Astrocyte of the cerebellum (primary cell): ENCODE measurements around the gene CYP4A11.
"Not testable (repeated sequence)": the region's sequence is repeated elsewhere in the genome, so short reads cannot be mapped to it uniquely, and the experiment has no call there.

ENCODE experiments used
- DNase-seq: peaks from one replicate; pipeline ENCODE4 v3.0.0-alpha.2; 2011; ENCODE audit warnings: low read depth
- H3K4me3 ChIP-seq: 2 replicates; pipeline ENCODE4 v1.5.1; 2011; ENCODE audit warnings: mild to moderate bottlenecking, low read depth, low read length, moderate library complexity
- in situ Hi-C: cut with HindIII; loops from 2 replicates; pipeline ENCODE4 v1.10.0; 2017; ENCODE audit warnings: low sequenced_read_pairs
- TF ChIP-seq, protein P1 (sequence below): IDR thresholded peaks from 2 replicates; pipeline ENCODE4 v1.5.1; 2012; ENCODE audit warnings: low read length, low read depth, moderate library complexity, mild to moderate bottlenecking; ENCODE audit errors: missing control alignments

CYP4A11 gene

DNA sequence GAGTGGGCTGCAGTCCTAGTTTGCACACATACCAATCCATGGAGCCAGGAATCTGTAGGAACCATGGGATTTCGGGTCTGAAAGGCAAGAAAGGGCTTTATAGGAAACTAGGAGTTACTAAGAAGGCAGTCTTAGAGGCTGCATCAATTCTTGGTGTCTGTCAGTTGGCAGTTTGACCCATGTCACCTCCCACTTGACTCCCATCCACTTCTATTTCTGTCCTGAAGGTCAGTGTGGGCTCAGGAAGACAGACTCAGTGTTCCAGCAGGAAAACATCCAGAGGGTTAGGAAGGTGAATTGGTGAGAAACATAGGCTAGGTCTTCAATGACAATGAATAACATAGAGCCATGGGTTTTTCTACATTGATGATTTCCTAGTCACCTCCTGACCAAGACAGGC, 4.0 kb downstream of the CYP4A11 start:
- TF ChIP-seq, protein P1, sequence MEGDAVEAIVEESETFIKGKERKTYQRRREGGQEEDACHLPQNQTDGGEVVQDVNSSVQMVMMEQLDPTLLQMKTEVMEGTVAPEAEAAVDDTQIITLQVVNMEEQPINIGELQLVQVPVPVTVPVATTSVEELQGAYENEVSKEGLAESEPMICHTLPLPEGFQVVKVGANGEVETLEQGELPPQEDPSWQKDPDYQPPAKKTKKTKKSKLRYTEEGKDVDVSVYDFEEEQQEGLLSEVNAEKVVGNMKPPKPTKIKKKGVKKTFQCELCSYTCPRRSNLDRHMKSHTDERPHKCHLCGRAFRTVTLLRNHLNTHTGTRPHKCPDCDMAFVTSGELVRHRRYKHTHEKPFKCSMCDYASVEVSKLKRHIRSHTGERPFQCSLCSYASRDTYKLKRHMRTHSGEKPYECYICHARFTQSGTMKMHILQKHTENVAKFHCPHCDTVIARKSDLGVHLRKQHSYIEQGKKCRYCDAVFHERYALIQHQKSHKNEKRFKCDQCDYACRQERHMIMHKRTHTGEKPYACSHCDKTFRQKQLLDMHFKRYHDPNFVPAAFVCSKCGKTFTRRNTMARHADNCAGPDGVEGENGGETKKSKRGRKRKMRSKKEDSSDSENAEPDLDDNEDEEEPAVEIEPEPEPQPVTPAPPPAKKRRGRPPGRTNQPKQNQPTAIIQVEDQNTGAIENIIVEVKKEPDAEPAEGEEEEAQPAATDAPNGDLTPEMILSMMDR, result no peak
- in situ Hi-C loops, result no loop called here
- no peak overlapping the region for H3K4me3 ChIP-seq
- DNase-seq, result no peak

DNA sequence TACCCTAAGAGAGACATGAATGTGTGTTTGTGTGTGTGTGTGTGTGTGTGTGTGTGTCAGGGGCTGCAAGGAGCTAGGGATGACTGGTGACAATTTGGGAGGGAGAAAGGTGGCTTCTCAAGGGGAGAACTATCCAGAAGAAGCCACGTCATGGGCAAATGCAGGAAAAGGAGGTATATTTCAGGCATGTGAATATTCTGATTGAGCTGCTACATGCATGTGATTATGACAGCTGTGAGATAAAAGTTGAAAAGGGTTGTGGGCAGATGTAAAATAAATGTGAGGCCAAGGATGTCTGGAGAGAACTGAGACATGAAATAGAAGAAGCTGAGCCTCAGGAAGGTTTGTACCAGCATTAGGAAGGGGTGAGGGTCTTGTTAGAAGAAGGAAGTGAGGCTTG, 4.5 kb downstream of the CYP4A11 start:
- H3K4me3 ChIP-seq, result no peak overlapping the region
- in situ Hi-C loops, result no loop called here
- TF ChIP-seq, protein P1, result no peak
- no peak for DNase-seq

DNA sequence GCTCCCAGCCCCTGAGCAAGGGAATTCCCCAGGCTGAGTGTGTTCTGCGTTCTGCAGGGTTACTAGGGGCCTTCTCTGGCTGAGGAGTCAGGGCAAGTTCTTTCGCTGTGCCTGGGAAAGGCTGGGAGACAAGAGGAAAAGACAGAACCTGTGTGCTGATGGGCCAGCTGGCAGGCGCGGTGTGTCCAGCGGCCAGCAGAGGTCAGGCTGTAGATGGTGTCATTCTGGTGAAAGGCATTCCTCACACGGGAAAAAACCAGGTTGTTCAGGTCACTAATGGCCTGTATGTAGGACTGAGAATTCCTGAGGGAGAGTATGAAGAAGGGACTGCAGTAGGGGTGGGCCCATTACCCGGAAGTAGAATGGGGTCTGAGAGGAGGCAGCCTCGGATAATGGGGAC, 6.4 kb downstream of the CYP4A11 start:
- H3K4me3 ChIP-seq, in situ Hi-C loops, DNase-seq: not testable (repeated sequence)
- TF ChIP-seq, protein P1, result peak; percentile 48

DNA sequence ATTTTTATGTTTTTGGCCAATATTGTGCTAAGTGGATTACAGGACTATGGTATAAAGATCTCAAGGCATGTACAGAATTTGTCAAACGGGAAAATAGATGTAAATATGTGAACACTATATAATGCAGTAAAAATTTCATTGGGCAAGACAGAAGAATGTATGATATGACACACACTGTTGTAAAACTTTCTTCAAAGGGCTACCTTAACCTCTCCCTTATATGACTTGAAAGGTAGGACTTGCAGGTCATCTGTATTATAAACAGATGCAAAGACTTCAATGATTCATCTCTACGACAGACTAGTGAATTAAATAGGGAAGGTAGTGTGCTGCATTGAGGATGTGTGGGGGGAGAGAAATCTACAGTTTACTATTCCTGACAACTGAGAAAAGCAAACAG, 9.3 kb downstream of the CYP4A11 start:
- DNase-seq, in situ Hi-C loops, H3K4me3 ChIP-seq: not testable (repeated sequence)

DNA sequence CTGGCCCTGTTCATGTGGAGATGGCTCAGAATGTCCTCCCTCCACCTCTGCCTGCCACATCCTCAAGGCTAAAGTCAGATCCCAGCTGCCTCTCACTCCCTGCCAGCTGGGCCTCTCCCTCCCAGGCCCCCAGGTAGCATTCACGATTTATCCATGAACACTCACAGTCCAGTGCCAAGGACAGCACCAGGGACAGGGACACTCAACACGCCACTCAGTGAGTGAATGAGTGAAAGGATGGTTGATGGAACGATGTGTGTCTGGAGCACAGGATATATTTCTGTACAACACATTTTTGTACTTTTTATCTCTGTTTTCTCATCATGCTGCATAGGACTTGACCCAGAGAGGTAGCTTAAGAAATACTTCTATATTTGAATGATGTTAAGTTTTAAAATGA, 10.1 kb downstream of the CYP4A11 start:
- TF ChIP-seq, protein P1, result no peak
- in situ Hi-C loops, result no loop called here
- no peak for DNase-seq
- H3K4me3 ChIP-seq, result no peak overlapping the region

DNA sequence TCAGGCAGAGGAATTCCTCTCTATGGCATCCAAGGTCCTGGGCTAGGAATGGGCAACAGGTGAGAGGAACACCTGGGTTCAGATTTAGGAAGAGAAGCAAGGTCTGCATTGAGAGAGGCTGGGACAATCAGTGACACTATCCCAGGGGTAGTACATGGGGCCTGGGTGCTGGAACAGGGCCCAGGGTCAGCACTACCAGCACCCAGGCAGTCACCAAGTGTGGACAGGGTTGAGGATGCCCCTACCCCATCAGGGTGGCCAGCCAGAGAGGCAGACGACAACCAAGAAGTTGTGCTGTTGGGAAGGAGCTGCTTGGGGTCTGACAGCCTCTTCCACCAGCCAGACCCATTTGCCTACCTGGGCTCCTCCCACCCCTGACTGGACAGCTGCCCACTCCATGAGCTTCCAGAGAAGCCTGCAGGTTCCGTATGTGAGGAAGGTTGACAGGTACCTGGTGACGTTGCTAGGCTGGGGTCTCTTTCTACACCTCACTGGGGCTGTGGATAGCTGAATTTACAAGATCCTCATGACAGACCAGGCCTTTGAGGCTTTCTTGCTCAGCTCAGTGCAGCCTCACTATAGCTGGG, 13.9 kb downstream of the CYP4A11 start:
- in situ Hi-C loops, result no loop called here
- no peak overlapping the region for H3K4me3 ChIP-seq
- DNase-seq, result no peak
- TF ChIP-seq, protein P1, result no peak

DNA sequence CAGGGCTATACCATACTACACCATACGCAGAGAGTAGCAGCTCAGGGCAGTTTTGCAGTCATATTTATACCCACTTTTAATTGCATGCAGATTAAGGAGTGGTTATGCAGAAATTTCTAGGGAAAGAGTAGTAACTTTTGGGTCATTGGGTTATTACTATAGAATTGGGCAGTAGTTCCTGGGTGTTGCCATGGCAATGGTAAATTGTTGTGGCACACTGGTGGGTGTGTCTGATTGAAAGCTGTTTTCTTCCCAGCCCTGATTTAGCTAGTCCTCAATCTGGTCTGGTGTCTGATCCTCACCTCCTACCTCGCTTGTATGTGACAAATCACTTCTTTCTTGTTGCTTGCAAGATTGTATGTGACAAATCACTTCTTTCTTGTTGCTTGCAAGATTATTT, 30.5 kb downstream of the CYP4A11 start:
- in situ Hi-C loops, result no loop called here
- H3K4me3 ChIP-seq, result no peak overlapping the region
- DNase-seq, result no peak
- TF ChIP-seq, protein P1, result no peak
